HepG2 (cell line): ENCODE results near the gene CLVS2. TPM values are rescaled to one million over a fixed set of nuclear protein-coding genes. Genes with fewer than 3 reads are reported as not detected.

Source experiments
- ATAC-seq: fragments of 200-7000 bp; cut with Tn5 transposase; 3 replicates; pipeline ENCODE4 v1.9.1; 2020; ENCODE audit warnings: mild to moderate bottlenecking, moderate library complexity
- BruUV-seq: library from RNA; stranded (reverse); fragments of 400-500 nt; replicated peaks from 2 replicates; lab custom pipeline; 2021; lab: Mats Ljungman, UMichigan
- CTCF ChIA-PET: fragments of 300-600 bp; formaldehyde crosslinking; extraction: SDS; loops from one replicate; lab custom pipeline; 2021; ENCODE audit warnings: low total read pairs, inconsistent platforms, low intra/inter-chr PET ratio; lab: Yijun Ruan, JAX
- POLR2A ChIA-PET: fragments of 350-600 bp; sonication (Branson Sonifier 250); formaldehyde crosslinking; loops from one replicate; lab custom pipeline; 2020; ENCODE audit warnings: antibody characterized with exemption, inconsistent platforms; lab: Yijun Ruan, JAX
- DNase-seq: peaks from one replicate; pipeline ENCODE4 v3.0.0-alpha.2; 2015; ENCODE audit warnings: low spot score
- FAIRE-seq: peaks from 3 replicates; lab custom pipeline; 2011; peaks lifted over from hg19 to GRCh38; lab: Jason Lieb, UNC
- H2AFZ ChIP-seq: one replicate; pipeline ENCODE4 v1.6.1; 2011; ENCODE audit warnings: low read length, inconsistent platforms
- H3K27ac ChIP-seq: fragments of 300-600 bp; 3 replicates; pipeline ENCODE4 v1.8.0; 2011; ENCODE audit warnings: mixed run types, mild to moderate bottlenecking, mixed read lengths, low read length, inconsistent platforms; ENCODE audit not compliant: insufficient read depth; ENCODE audit errors: extremely low read length
- H3K27me3 ChIP-seq, 2 experiments: fragments of 200-600 bp in 1 of 2; 2 replicates in 1 of 2; 3 replicates in 1 of 2; pipeline versions ENCODE4 v1.6.0 to v1.8.0; 2011; ENCODE audit warnings: low read length in 2 of 2, mild to moderate bottlenecking in 2 of 2, moderate library complexity in 2 of 2, inconsistent platforms in 1 of 2; ENCODE audit not compliant: insufficient read depth in 2 of 2, control insufficient read depth in 1 of 2
- H3K36me3 ChIP-seq, 2 experiments: fragments of 200-600 bp in 1 of 2; replicated peaks in 1 of 2; 2 replicates in 1 of 2; 3 replicates in 1 of 2; pipeline versions ENCODE4 v1.5.1 to v1.8.0; 2011; ENCODE audit warnings: low read length in 2 of 2, inconsistent platforms in 1 of 2; ENCODE audit not compliant: insufficient read depth in 2 of 2, control insufficient read depth in 1 of 2
- H3K4me1 ChIP-seq: 2 replicates; pipeline ENCODE4 v1.5.1; 2012; ENCODE audit warnings: low read length, inconsistent platforms; ENCODE audit not compliant: insufficient read depth
- H3K4me2 ChIP-seq: 2 replicates; pipeline ENCODE4 v1.6.0; 2011; ENCODE audit warnings: low read depth, low read length, inconsistent platforms
- H3K4me3 ChIP-seq, 3 experiments: fragments of 200-600 bp in 1 of 3; sonication (generic), shearing (Covaris generic) in 1 of 3; replicated peaks in 1 of 3; 2 replicates each; pipeline ENCODE4 v1.5.1; 2011 to 2016; ENCODE audit warnings: low read length in 3 of 3, inconsistent platforms in 2 of 3, low read depth in 2 of 3, mild to moderate bottlenecking in 2 of 3, control low read depth in 1 of 3, mixed read lengths in 1 of 3; ENCODE audit not compliant: insufficient read depth in 1 of 3
- H3K79me2 ChIP-seq: one replicate; pipeline ENCODE4 v1.6.1; 2011; ENCODE audit warnings: low read length, inconsistent platforms; ENCODE audit not compliant: insufficient read depth
- H3K9ac ChIP-seq: 2 replicates; pipeline ENCODE4 v1.6.0; 2011; ENCODE audit warnings: mild to moderate bottlenecking, low read depth, low read length, inconsistent platforms; ENCODE audit not compliant: insufficient read depth
- H3K9me3 ChIP-seq: 2 replicates; pipeline ENCODE4 v1.5.1; 2012; ENCODE audit warnings: mild to moderate bottlenecking, low read length
- H4K20me1 ChIP-seq: 2 replicates; pipeline ENCODE4 v1.6.0; 2011; ENCODE audit warnings: inconsistent platforms, mild to moderate bottlenecking, low read length, moderate library complexity; ENCODE audit not compliant: insufficient read depth
- NFYB ChIP-seq: sonication (generic); formaldehyde crosslinking; IDR thresholded peaks from 2 replicates; pipeline ENCODE4 v1.4.0; 2020; ENCODE audit warnings: missing genetic modification reagents
- NR2F1 ChIP-seq, 2 experiments: fragments of 450-650 bp in 1 of 2; formaldehyde crosslinking in 1 of 2; IDR thresholded peaks; 2 replicates each; pipeline versions ENCODE4 v1.5.0 to v1.6.1; 2016 to 2020; ENCODE audit warnings: mild to moderate bottlenecking in 1 of 2, missing compliant biosample characterization in 1 of 2, missing genetic modification reagents in 1 of 2, moderate library complexity in 1 of 2
- PPARG ChIP-seq: conservative IDR thresholded peaks from 2 replicates; pipeline ENCODE4 v1.6.1; 2016; ENCODE audit warnings: missing biosample characterization, missing genetic modification reagents
- SIN3A ChIP-seq: IDR thresholded peaks from 2 replicates; pipeline ENCODE4 v1.6.1; 2011; ENCODE audit warnings: low read depth, mild to moderate bottlenecking, control low read depth, low read length, borderline replicate concordance
- TBX3 ChIP-seq: fragments of 450-650 bp; IDR thresholded peaks from 2 replicates; pipeline ENCODE4 v1.6.1; 2017; ENCODE audit warnings: antibody characterized with exemption, mild to moderate bottlenecking, inconsistent platforms, borderline replicate concordance
- ZFP37 ChIP-seq: sonication (generic); formaldehyde crosslinking; IDR thresholded peaks from 2 replicates; pipeline ENCODE4 v1.4.0; 2020; ENCODE audit warnings: missing genetic modification reagents, borderline replicate concordance
- ZNF546 ChIP-seq: sonication (generic); formaldehyde crosslinking; conservative IDR thresholded peaks from 2 replicates; pipeline ENCODE4 v1.8.1; 2023; ENCODE audit warnings: mild to moderate bottlenecking, missing genetic modification reagents
- WGBS: methylation state at CpG from one replicate; pipeline ENCODE4 v1.1.6; 2017; ENCODE audit warnings: low lambda C conversion rate; 5-methylcytosine and 5-hydroxymethylcytosine counted together
- in situ Hi-C: cut with HindIII; loops from 2 replicates; pipeline ENCODE4 v1.10.0; 2017; ENCODE audit warnings: low pct_unique_long_range_greater_than_20kb; ENCODE audit not compliant: extremely low pct_ligation_motif_present
- intact Hi-C: fragments of 100-400 bp; cut with micrococcal nuclease; formaldehyde crosslinking; loops from one replicate; pipeline ENCODE4 v1.10.0; 2022; ENCODE audit not compliant: unreplicated experiment
- polyA plus RNA-seq, 8 experiments: library from polyadenylated mRNA; depleted of rRNA in 3 of 8; stranded (reverse) in 7 of 8; unstranded in 1 of 8; fragments of >200 nt; fragmentation: Illumina TruSeq in 4 of 8; extraction: Trizol in 4 of 8; gene quantifications; 2 replicates each; pipeline versions ENCODE4 v1.2.1 to v1.2.3, GENCODE V29; 2011 to 2016; ENCODE audit warnings: low read depth in 4 of 8, missing spikeins in 1 of 8, mixed read lengths in 1 of 8; ENCODE audit not compliant: insufficient read depth in 1 of 8
- total RNA-seq, 5 experiments: library from RNA; depleted of rRNA; stranded (reverse); fragments of >200 nt; fragmentation: Illumina TruSeq; extraction: Trizol; gene quantifications; 2 replicates each; pipeline ENCODE4 v1.2.3, GENCODE V29; 2016; ENCODE audit warnings: low read depth in 1 of 5
- TF ChIP-seq, protein P1 (sequence below): sonication (generic); formaldehyde crosslinking; IDR thresholded peaks from 2 replicates; pipeline ENCODE4 v1.5.0; 2020; ENCODE audit warnings: mild to moderate bottlenecking, missing genetic modification reagents, borderline replicate concordance

CLVS2 gene
- total and polyA plus RNA-seq, 2 of the 13 experiments (the other 11 are each of a cell fraction or from before 2014, with no cell fraction given) = not detected

DNA sequence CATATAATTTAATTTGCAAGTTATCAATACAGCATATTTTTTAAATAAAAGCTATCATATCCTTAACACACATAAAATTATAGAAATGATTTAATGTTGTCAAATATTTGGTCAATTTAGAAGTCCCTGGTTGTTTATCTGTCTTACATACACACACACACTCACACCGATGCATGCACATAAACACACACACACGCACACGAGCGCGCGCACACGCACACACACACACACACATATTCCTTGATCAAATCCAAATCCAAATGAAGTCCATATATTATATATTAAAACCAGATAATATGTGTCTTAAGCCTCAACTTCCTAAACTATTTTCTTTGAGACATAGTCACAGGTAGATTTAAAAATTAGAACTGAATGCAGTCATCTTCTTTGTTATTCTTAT lies 120.3 kb downstream of the CLVS2 start (continued):
- TF ChIP-seq SIN3A = no peak
- no peak for TF ChIP-seq ZFP37 (CRISPR knock-in tag)
- TF ChIP-seq PPARG (CRISPR knock-in tag) = no peak
- TF ChIP-seq, protein P1, sequence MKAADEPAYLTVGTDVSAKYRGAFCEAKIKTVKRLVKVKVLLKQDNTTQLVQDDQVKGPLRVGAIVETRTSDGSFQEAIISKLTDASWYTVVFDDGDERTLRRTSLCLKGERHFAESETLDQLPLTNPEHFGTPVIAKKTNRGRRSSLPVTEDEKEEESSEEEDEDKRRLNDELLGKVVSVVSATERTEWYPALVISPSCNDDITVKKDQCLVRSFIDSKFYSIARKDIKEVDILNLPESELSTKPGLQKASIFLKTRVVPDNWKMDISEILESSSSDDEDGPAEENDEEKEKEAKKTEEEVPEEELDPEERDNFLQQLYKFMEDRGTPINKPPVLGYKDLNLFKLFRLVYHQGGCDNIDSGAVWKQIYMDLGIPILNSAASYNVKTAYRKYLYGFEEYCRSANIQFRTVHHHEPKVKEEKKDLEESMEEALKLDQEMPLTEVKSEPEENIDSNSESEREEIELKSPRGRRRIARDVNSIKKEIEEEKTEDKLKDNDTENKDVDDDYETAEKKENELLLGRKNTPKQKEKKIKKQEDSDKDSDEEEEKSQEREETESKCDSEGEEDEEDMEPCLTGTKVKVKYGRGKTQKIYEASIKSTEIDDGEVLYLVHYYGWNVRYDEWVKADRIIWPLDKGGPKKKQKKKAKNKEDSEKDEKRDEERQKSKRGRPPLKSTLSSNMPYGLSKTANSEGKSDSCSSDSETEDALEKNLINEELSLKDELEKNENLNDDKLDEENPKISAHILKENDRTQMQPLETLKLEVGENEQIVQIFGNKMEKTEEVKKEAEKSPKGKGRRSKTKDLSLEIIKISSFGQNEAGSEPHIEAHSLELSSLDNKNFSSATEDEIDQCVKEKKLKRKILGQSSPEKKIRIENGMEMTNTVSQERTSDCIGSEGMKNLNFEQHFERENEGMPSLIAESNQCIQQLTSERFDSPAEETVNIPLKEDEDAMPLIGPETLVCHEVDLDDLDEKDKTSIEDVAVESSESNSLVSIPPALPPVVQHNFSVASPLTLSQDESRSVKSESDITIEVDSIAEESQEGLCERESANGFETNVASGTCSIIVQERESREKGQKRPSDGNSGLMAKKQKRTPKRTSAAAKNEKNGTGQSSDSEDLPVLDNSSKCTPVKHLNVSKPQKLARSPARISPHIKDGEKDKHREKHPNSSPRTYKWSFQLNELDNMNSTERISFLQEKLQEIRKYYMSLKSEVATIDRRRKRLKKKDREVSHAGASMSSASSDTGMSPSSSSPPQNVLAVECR = no peak
- no peak for TF ChIP-seq TBX3
- no peak for TF ChIP-seq NFYB (CRISPR knock-in tag)

DNA sequence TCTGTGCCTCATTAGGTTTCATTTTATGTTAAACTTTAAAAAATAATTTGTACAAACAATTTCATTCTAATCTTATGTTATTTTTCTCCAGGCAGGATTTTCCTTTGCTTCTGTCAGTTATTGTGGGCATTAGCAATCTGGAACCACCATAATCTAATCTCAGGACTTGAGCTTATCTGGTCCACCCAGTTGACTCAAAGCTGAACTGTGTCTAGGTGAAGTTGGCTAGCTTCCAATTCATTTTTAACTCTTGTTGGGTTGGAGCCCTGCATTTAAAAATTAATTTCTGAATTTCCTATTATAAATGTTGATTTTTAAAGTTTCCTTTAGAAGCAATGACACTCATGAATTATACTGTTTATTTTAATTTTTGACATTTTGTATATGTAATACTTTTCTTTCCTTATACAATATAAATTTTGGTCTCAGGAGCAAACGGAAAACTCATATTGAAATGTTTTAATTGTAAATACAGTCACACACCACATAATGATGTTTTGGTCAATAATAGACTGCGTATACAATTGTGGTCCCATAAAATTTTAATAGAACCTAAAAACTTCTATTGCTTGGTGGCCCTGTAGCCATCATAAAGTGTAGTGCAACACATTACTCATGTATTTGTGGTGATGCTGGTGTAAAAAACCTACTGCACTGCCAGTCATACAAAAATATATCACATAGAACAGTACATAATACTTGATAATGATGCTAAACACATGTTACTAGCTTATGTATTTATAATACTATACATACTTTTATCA lies 121.3 kb downstream of the CLVS2 start:
- POLR2A ChIA-PET = no interaction called here
- in situ Hi-C loops = no loop called here
- DNase-seq (no peak), ATAC-seq (no peak), FAIRE-seq (no peak)
- H3K4me2 ChIP-seq = no peak overlapping the region
- intact Hi-C loops = no loop called here
- CTCF ChIA-PET = no interaction called here
- H3K9ac ChIP-seq = no peak overlapping the region
- H3K27me3 ChIP-seq = no peaks in the 10 kb centered on the region
- H3K4me3 ChIP-seq = no peak overlapping the region
- TF ChIP-seq NR2F1 (CRISPR knock-in tag; IDR thresholded peaks at IDR 0.05) = no peak
- no peak for TF ChIP-seq ZNF546 (CRISPR knock-in tag)
- no peaks in the 10 kb centered on the region for H3K79me2 ChIP-seq
- H4K20me1 ChIP-seq = no peaks in the 10 kb centered on the region
- H3K4me1 ChIP-seq = no peaks in the 10 kb centered on the region
- no peak overlapping the region for H2AFZ ChIP-seq
- 11% methylated on average over 2 of the region's 2 CpGs for WGBS
- no TSS peak for BruUV-seq
- H3K9me3 ChIP-seq = peaks cover 18% of the 10 kb centered on the region
- no peak overlapping the region for H3K27ac ChIP-seq
- no peaks in the 10 kb centered on the region for H3K36me3 ChIP-seq
